CD14-positive monocyte (primary cell): ENCODE results near the gene MPDZ. TPM values are rescaled to one million over a fixed set of nuclear protein-coding genes. Genes with fewer than 3 reads are reported as not detected.

Experiments used
- DNase-seq, 3 donors: peaks; one replicate each; pipeline ENCODE4 v3.0.0-alpha.2; 2011 to 2022
- H2AFZ ChIP-seq: 2 replicates; pipeline ENCODE4 v1.6.0; 2012; ENCODE audit warnings: mild to moderate bottlenecking, low read depth, low read length, inconsistent platforms; ENCODE audit not compliant: insufficient read depth, poor library complexity, severe bottlenecking
- H3K27ac ChIP-seq, 2 donors: 1 replicate in 1 of 2; 2 replicates in 1 of 2; pipeline ENCODE4 v1.5.1; 2012 to 2013; ENCODE audit warnings: low read length in 2 of 2, control low read depth in 1 of 2, inconsistent platforms in 1 of 2, low read depth in 1 of 2, mild to moderate bottlenecking in 1 of 2
- H3K27me3 ChIP-seq, 2 donors: one replicate each; pipeline versions ENCODE4 v1.6.0 to v1.6.1; 2011 to 2013; ENCODE audit warnings: low read length in 2 of 2; ENCODE audit not compliant: control insufficient read depth in 2 of 2, insufficient read depth in 2 of 2
- H3K36me3 ChIP-seq, 2 donors: replicated peaks in 1 of 2; 1 replicate in 1 of 2; 2 replicates in 1 of 2; pipeline versions ENCODE4 v1.5.1 to v1.6.1; 2012 to 2013; ENCODE audit warnings: low read length in 2 of 2, control low read depth in 1 of 2, inconsistent platforms in 1 of 2, mild to moderate bottlenecking in 1 of 2; ENCODE audit not compliant: insufficient read depth in 2 of 2, control insufficient read depth in 1 of 2
- H3K4me1 ChIP-seq, 2 donors: 1 replicate in 1 of 2; 2 replicates in 1 of 2; pipeline versions ENCODE4 v1.5.1 to v1.6.1; 2012 to 2013; ENCODE audit warnings: low read length in 2 of 2, control low read depth in 1 of 2, inconsistent platforms in 1 of 2, mild to moderate bottlenecking in 1 of 2, moderate library complexity in 1 of 2; ENCODE audit not compliant: insufficient read depth in 2 of 2, control insufficient read depth in 1 of 2
- H3K4me2 ChIP-seq: replicated peaks from 2 replicates; pipeline ENCODE3; 2012; ENCODE audit warnings: low read length, moderate library complexity, mild to moderate bottlenecking; ENCODE audit not compliant: poor library complexity, severe bottlenecking; ENCODE audit errors: extremely low read depth
- H3K4me3 ChIP-seq, 3 experiments: fragments of 200-600 bp in 1 of 3; sonication (generic) in 1 of 3; replicated peaks in 1 of 3; 1 replicate in 2 of 3; 2 replicates in 1 of 3; pipeline ENCODE4 v1.5.1; 2011 to 2013; ENCODE audit warnings: low read length in 3 of 3, mild to moderate bottlenecking in 3 of 3, control low read depth in 2 of 3, low read depth in 2 of 3, inconsistent platforms in 1 of 3, moderate library complexity in 1 of 3
- H3K79me2 ChIP-seq: 2 replicates; pipeline ENCODE4 v1.6.0; 2012; ENCODE audit warnings: mild to moderate bottlenecking, control low read depth, inconsistent platforms, low read length, moderate library complexity; ENCODE audit not compliant: insufficient read depth
- H3K9ac ChIP-seq: 2 replicates; pipeline ENCODE4 v1.6.0; 2017; ENCODE audit warnings: low read length, mild to moderate bottlenecking; ENCODE audit not compliant: insufficient read depth, poor library complexity, severe bottlenecking
- H3K9me3 ChIP-seq, 2 donors: replicated peaks in 1 of 2; 1 replicate in 1 of 2; 2 replicates in 1 of 2; pipeline versions ENCODE4 v1.5.1 to v1.6.1; 2012 to 2013; ENCODE audit warnings: low read length in 2 of 2, control low read depth in 1 of 2; ENCODE audit not compliant: control insufficient read depth in 1 of 2, insufficient read depth in 1 of 2
- H4K20me1 ChIP-seq: 2 replicates; pipeline ENCODE4 v1.6.0; 2012; ENCODE audit warnings: mild to moderate bottlenecking, low read length, control low read depth, moderate library complexity; ENCODE audit not compliant: insufficient read depth
- H3K27ac Mint-ChIP-seq, 7 donors: one replicate each; pipeline ENCODE4 v1.8.0; 2020; ENCODE audit warnings: mild to moderate bottlenecking in 7 of 7, mixed read lengths in 7 of 7, moderate library complexity in 6 of 7, inconsistent platforms in 2 of 7
- H3K27me3 Mint-ChIP-seq, 3 donors: one replicate each; pipeline ENCODE4 v1.8.0; 2021 to 2022; ENCODE audit warnings: low read depth in 3 of 3, mild to moderate bottlenecking in 3 of 3, mixed read lengths in 3 of 3, moderate library complexity in 3 of 3, inconsistent platforms in 1 of 3
- H3K36me3 Mint-ChIP-seq, 2 donors: one replicate each; pipeline ENCODE4 v1.8.0; 2020; ENCODE audit warnings: mixed read lengths in 2 of 2, inconsistent platforms in 1 of 2, mild to moderate bottlenecking in 1 of 2
- H3K4me1 Mint-ChIP-seq: one replicate; pipeline ENCODE4 v1.8.0; 2020; ENCODE audit warnings: mild to moderate bottlenecking, mixed read lengths
- H3K4me3 Mint-ChIP-seq, 2 donors: one replicate each; pipeline ENCODE4 v1.8.0; 2020; ENCODE audit warnings: mild to moderate bottlenecking in 2 of 2, mixed read lengths in 2 of 2, moderate library complexity in 1 of 2
- H3K9me3 Mint-ChIP-seq, 7 donors: one replicate each; pipeline ENCODE4 v1.8.0; 2020 to 2022; ENCODE audit warnings: mixed read lengths in 7 of 7, mild to moderate bottlenecking in 6 of 7, moderate library complexity in 6 of 7, inconsistent platforms in 2 of 7
- WGBS: methylation state at CpG from one replicate; pipeline ENCODE4 v1.1.5; 2013; ENCODE audit warnings: missing lambda C conversion rate; ENCODE audit not compliant: insufficient coverage; 5-methylcytosine and 5-hydroxymethylcytosine counted together
- intact Hi-C, 2 donors: fragments of 100-400 bp; cut with micrococcal nuclease; formaldehyde crosslinking; loops; one replicate each; pipeline versions ENCODE4 v1.15.0 to v1.15.1; 2023
- polyA plus RNA-seq, 3 donors: library from polyadenylated mRNA; depleted of rRNA in 1 of 3; unstranded in 2 of 3; stranded (reverse) in 1 of 3; fragments of 300-500 nt in 2 of 3; fragments of >200 nt in 1 of 3; fragmentation: Illumina TruSeq in 2 of 3; gene quantifications; 1 replicate in 2 of 3; 2 replicates in 1 of 3; pipeline ENCODE4 v1.2.3, GENCODE V29; 2012 to 2021
- TF ChIP-seq, protein P1 (sequence below): fragments of 200-600 bp; IDR thresholded peaks from one replicate; pipeline ENCODE4 v1.8.0; 2022; ENCODE audit warnings: antibody characterized with exemption, mild to moderate bottlenecking

Gene MPDZ
- polyA plus RNA-seq, 3 donors, result not detected

DNA sequence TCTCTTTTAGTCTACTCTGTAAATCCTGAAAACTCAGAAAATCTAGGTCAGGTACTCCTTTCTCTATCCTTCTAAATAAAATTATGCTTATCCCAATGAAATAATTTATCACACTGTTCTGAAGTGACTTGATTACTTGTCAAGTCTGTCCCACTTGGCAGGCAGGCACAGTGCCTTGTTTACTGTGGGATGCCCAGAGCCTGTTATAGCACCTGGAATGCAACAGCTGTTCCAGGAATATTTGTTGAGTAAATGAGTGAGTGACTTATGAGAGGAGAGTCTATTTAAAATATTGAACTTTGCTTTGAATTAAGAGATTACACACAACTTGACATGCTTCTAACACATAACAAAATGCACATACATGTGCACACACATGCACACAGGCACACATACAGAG is 130.0 kb downstream of the MPDZ start:
- H3K9me3 ChIP-seq, result no peaks in the 10 kb centered on the region
- H3K79me2 ChIP-seq, result no peaks in the 10 kb centered on the region
- no peak overlapping the region for H3K4me3 Mint-ChIP-seq
- H3K27ac Mint-ChIP-seq, result no peak overlapping the region
- TF ChIP-seq, protein P1, sequence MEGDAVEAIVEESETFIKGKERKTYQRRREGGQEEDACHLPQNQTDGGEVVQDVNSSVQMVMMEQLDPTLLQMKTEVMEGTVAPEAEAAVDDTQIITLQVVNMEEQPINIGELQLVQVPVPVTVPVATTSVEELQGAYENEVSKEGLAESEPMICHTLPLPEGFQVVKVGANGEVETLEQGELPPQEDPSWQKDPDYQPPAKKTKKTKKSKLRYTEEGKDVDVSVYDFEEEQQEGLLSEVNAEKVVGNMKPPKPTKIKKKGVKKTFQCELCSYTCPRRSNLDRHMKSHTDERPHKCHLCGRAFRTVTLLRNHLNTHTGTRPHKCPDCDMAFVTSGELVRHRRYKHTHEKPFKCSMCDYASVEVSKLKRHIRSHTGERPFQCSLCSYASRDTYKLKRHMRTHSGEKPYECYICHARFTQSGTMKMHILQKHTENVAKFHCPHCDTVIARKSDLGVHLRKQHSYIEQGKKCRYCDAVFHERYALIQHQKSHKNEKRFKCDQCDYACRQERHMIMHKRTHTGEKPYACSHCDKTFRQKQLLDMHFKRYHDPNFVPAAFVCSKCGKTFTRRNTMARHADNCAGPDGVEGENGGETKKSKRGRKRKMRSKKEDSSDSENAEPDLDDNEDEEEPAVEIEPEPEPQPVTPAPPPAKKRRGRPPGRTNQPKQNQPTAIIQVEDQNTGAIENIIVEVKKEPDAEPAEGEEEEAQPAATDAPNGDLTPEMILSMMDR, result no peak
- DNase-seq, result no peak
- no peaks in the 10 kb centered on the region for H3K4me1 ChIP-seq
- no peaks in the 10 kb centered on the region for H3K36me3 ChIP-seq
- no peak overlapping the region for H3K4me3 ChIP-seq
- H3K9me3 Mint-ChIP-seq, result no peaks in the 10 kb centered on the region
- intact Hi-C loops, result no loop called here
- H3K4me1 Mint-ChIP-seq, result no peaks in the 10 kb centered on the region
- H3K27me3 Mint-ChIP-seq, result no peaks in the 10 kb centered on the region
- H3K27me3 ChIP-seq, result no peaks in the 10 kb centered on the region
- H3K9ac ChIP-seq, result no peak overlapping the region
- H3K27ac ChIP-seq, result no peak overlapping the region
- H3K4me2 ChIP-seq, result no peak overlapping the region
- no peaks in the 10 kb centered on the region for H4K20me1 ChIP-seq
- H2AFZ ChIP-seq, result no peak overlapping the region
- no peaks in the 10 kb centered on the region for H3K36me3 Mint-ChIP-seq

DNA sequence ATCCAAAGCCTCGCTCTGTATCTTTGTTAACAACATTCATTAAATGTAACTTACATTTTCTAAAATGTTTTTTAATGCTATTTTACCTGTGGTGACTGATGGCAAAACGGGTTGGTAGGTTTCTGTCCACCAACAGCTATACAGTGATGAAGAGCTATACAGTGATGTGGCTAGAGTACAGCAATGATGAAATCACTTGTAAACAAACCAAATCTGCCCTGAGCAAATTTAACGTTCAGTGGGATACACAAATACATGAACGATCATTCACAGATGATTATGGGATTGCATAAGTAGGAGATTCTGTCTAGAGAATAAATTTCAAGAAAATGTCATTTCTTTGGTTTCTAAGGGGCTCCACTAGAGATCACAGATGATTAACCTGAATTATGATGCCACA is 132.7 kb downstream of the MPDZ start:
- DNase-seq, result no peak
- Histone ChIP-seq H3K27me3 (no peaks in the 10 kb centered on the region), H3K9ac (no peak overlapping the region), H3K36me3 (no peaks in the 10 kb centered on the region), H3K27ac (no peak overlapping the region), H3K4me3 (no peak overlapping the region), H4K20me1 (no peaks in the 10 kb centered on the region), H3K9me3 (no peaks in the 10 kb centered on the region), H3K4me2 (no peak overlapping the region), H2AFZ (no peak overlapping the region), H3K79me2 (no peaks in the 10 kb centered on the region), H3K4me1 (no peaks in the 10 kb centered on the region)
- H3K27me3 Mint-ChIP-seq, result no peaks in the 10 kb centered on the region
- H3K9me3 Mint-ChIP-seq, result no peaks in the 10 kb centered on the region
- no CpG with 5 or more reads among the region's 4 CpGs for WGBS
- intact Hi-C loops, result no loop called here
- H3K4me3 Mint-ChIP-seq, result no peak overlapping the region
- no peaks in the 10 kb centered on the region for H3K4me1 Mint-ChIP-seq
- H3K27ac Mint-ChIP-seq, result no peak overlapping the region
- TF ChIP-seq, protein P1, result no peak
- no peaks in the 10 kb centered on the region for H3K36me3 Mint-ChIP-seq
